Right atrium auricular region (tissue), 2 donors: ENCODE results near the gene KIFC1. TPM values are rescaled to one million over a fixed set of nuclear protein-coding genes. Genes with fewer than 3 reads are reported as not detected.

ENCODE experiments used
- DNase-seq: peaks from one replicate; pipeline ENCODE4 v3.0.0-alpha.2; 2019; ENCODE audit warnings: low spot score
- H3K27ac ChIP-seq, 2 donors: fragments of 200-600 bp; sonication (generic); 1 replicate in 1 of 2; 2 replicates in 1 of 2; pipeline ENCODE4 v1.5.1; 2016 to 2019
- H3K27me3 ChIP-seq, 2 donors: fragments of 200-600 bp; sonication (generic); one replicate each; pipeline versions ENCODE4 v1.5.1 to v1.6.0; 2017 to 2019
- H3K36me3 ChIP-seq: fragments of 200-600 bp; sonication (generic); one replicate; pipeline ENCODE4 v1.5.1; 2016
- H3K4me1 ChIP-seq, 2 donors: fragments of 200-600 bp; sonication (generic); one replicate each; pipeline versions ENCODE4 v1.5.1 to v1.6.0; 2017 to 2019
- H3K4me3 ChIP-seq, 2 donors: fragments of 200-600 bp; sonication (generic); 1 replicate in 1 of 2; 2 replicates in 1 of 2; pipeline ENCODE4 v1.5.1; 2017 to 2019; ENCODE audit warnings: mild to moderate bottlenecking in 1 of 2, moderate library complexity in 1 of 2
- H3K9me3 ChIP-seq, 2 donors: fragments of 200-600 bp; sonication (generic); one replicate each; pipeline ENCODE4 v1.5.1; 2019
- total RNA-seq, 2 donors: library from RNA; depleted of rRNA; stranded (reverse); fragments of >200 nt; gene quantifications; one replicate each; pipeline ENCODE4 v1.1.0, GENCODE V29; 2016
- TF ChIP-seq, protein P1 (sequence below), 2 donors: fragments of 200-600 bp; sonication (generic); IDR thresholded peaks; one replicate each; pipeline ENCODE4 v1.5.1; 2019; ENCODE audit warnings: antibody characterized with exemption in 2 of 2

Gene KIFC1
- total RNA-seq, 2 donors from 2014 or later: 0.59 to 1.6 TPM

DNA sequence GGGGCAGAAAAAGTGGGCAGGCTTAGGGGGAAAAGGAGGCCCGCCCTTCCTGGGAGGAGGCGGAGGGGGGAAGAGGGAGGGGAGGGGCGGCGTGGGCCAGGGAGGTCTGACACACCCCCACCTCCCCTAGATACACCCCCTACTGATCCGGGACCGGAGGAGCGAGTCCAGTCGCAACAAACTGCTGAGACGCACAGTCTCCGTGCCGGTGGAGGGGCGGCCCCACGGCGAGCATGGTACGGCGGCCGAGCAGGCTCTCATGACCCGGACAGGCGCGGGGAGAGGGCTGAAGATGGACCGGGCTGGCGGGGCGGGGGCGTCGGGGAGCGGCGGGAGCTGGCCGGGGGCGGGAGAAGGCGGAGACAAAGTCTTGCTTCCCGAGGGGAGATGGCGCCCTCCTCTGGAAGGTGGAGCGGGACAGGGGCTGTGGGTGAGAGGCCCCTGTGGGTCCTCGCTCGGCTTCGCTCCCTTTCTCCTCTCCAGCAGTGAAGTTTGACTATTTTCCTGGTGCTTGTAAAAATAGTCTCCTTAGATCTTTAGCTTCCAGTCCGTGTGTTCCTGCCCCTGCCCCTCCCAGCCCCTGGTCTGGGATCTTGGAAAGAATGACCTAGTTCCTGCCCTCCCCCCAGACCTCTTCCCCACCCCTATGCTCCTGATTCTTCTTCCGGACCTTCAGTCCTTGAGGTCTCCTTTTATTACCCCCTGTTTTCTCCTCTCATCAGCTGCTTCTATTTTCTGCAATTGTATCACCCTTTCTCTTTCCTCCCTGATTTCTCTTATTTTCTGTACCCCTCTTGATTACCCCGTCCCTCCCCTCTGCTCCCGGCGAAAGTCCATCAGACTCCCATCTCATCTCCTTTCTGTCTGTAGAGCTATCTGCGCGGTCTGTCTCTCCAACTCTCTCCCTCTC is 34.3 kb downstream of the KIFC1 start:
- Histone ChIP-seq H3K27me3 (no peaks in the 10 kb centered on the region), H3K9me3 (no peaks in the 10 kb centered on the region), H3K4me3 (peak overlapping the region; percentile 54 to 66), H3K27ac (peak overlapping the region; percentile 91 to 95), H3K4me1 (peaks cover 0 to 54% of the 10 kb centered on the region in 2 donors), H3K36me3 (no peaks in the 10 kb centered on the region)
- TF ChIP-seq, protein P1, sequence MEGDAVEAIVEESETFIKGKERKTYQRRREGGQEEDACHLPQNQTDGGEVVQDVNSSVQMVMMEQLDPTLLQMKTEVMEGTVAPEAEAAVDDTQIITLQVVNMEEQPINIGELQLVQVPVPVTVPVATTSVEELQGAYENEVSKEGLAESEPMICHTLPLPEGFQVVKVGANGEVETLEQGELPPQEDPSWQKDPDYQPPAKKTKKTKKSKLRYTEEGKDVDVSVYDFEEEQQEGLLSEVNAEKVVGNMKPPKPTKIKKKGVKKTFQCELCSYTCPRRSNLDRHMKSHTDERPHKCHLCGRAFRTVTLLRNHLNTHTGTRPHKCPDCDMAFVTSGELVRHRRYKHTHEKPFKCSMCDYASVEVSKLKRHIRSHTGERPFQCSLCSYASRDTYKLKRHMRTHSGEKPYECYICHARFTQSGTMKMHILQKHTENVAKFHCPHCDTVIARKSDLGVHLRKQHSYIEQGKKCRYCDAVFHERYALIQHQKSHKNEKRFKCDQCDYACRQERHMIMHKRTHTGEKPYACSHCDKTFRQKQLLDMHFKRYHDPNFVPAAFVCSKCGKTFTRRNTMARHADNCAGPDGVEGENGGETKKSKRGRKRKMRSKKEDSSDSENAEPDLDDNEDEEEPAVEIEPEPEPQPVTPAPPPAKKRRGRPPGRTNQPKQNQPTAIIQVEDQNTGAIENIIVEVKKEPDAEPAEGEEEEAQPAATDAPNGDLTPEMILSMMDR (IDR thresholded peaks at IDR 0.05): peak; percentile 41 to 83
- DNase-seq: peak; percentile 88

DNA sequence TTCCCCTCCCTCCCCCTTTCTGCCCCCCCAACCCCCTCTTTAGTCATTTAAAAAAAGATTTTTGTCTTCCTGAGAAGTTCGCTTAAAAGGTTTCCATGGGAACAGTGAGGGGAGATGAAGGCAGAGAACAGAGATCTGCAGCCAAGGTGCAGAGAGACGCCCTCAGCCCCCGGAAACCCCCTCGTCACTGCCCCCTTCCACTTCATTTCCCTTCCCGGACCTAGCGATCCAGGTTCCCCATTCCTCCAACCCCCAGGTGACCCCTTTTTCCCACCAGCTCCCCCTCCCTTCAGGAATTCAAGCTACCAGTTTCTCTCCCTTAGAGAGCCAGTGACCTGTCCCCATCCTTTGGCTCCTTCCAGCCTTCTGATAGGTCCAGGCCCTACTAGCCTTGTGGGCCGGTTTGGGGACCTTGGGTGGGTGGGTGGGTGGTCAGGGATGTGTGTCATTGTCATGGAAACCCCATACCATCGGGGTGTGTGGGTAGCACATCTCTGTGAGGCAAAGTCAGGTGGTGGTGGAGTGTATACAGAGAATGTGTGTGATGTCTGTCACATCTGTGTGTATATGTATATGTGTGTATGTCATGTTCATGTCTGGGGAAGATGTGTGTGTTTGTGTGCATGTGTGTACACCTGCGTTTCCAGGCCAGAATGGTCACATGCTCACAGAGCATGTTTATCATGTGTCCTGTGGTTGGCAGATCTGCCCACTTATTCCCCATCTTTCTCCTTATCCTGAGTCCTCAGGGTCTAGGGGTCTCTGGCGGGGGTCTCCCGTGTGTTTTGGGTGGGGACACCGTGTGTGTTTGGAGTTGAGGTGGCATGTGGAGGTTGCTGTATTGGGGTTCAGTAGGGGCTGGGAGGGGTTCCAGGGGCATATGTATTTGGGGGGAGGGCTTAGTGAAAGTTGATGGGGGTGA is 35.2 kb downstream of the KIFC1 start:
- peaks cover 0 to 64% of the 10 kb centered on the region in 2 donors for H3K4me1 ChIP-seq
- H3K9me3 ChIP-seq: no peaks in the 10 kb centered on the region
- H3K36me3 ChIP-seq: no peaks in the 10 kb centered on the region
- no peaks in the 10 kb centered on the region for H3K27me3 ChIP-seq
- TF ChIP-seq, protein P1 (IDR thresholded peaks at IDR 0.05): no peak
- peak overlapping the region; percentile 91 to 95 for H3K27ac ChIP-seq
- peak overlapping the region; percentile 60 to 66 for H3K4me3 ChIP-seq
- DNase-seq: no peak

GRCh38 chr6:33427585-33428223 is 36.1 kb downstream of the KIFC1 start:
- H3K4me1 ChIP-seq: peaks cover 0 to 72% of the 10 kb centered on the region in 2 donors

GRCh38 chr6:33428224-33428965 is 36.8 kb downstream of the KIFC1 start:
- H3K4me1 ChIP-seq: peaks cover 0 to 76% of the 10 kb centered on the region in 2 donors
- H3K9me3 ChIP-seq: no peaks in the 10 kb centered on the region
- DNase-seq: no peak
- peak overlapping the region; percentile 60 to 66 for H3K4me3 ChIP-seq
- H3K36me3 ChIP-seq: no peaks in the 10 kb centered on the region
- H3K27ac ChIP-seq: peak overlapping the region; percentile 62 to 67
- TF ChIP-seq, protein P1 (IDR thresholded peaks at IDR 0.05): peak in 1 of 2 donors; percentile 29
- H3K27me3 ChIP-seq: no peaks in the 10 kb centered on the region

More at GRCh38 chr6:33427585-33428223, 36.1 kb downstream of the KIFC1 start:
- Histone ChIP-seq H3K27ac (peak overlapping the region; percentile 91 to 95), H3K36me3 (no peaks in the 10 kb centered on the region), H3K9me3 (no peaks in the 10 kb centered on the region), H3K4me3 (peak overlapping the region; percentile 60 to 66), H3K27me3 (no peaks in the 10 kb centered on the region)
- no peak for DNase-seq
- TF ChIP-seq, protein P1 (IDR thresholded peaks at IDR 0.05): no peak
